IMR-90 (cell line): Measurements from ENCODE around the gene S100B. TPM values are rescaled to one million over a fixed set of nuclear protein-coding genes. Genes with fewer than 3 reads are reported as not detected.

Experiments used
- ATAC-seq: fragments of 200-7000 bp; cut with Tn5 transposase; 2 replicates; pipeline ENCODE4 v1.9.1; 2020; ENCODE audit warnings: low read depth, mild to moderate bottlenecking, moderate library complexity
- BruUV-seq: library from RNA; stranded (reverse); fragments of 400-500 nt; replicated peaks from 2 replicates; lab custom pipeline; 2021; lab: Mats Ljungman, UMichigan
- CTCF ChIA-PET: fragments of 300-600 bp; formaldehyde crosslinking; extraction: SDS; loops from one replicate; lab custom pipeline; 2021; ENCODE audit warnings: antibody characterized with exemption; lab: Yijun Ruan, JAX
- POLR2A ChIA-PET: fragments of 300-600 bp; sonication (Branson Sonifier 250); formaldehyde crosslinking; loops from one replicate; lab custom pipeline; 2022; ENCODE audit warnings: antibody characterized with exemption; ENCODE audit not compliant: unreplicated experiment; lab: Charles Lee
- DNase-seq: peaks from one replicate; pipeline ENCODE4 v3.0.0; 2013
- H2AFZ ChIP-seq: replicated peaks from 2 replicates; pipeline ENCODE3; 2013; ENCODE audit warnings: low read length, mild to moderate bottlenecking; ENCODE audit not compliant: poor library complexity
- H2AK5ac ChIP-seq: 2 replicates; pipeline ENCODE4 v1.6.1; 2013; ENCODE audit warnings: low read depth, low read length, inconsistent platforms
- H2AK9ac ChIP-seq: replicated peaks from 2 replicates; pipeline ENCODE3; 2013; ENCODE audit warnings: mild to moderate bottlenecking, low read depth, low read length, moderate library complexity; ENCODE audit not compliant: poor library complexity
- H2BK120ac ChIP-seq: 2 replicates; pipeline ENCODE4 v1.6.1; 2013; ENCODE audit warnings: low read depth, low read length, inconsistent platforms
- H2BK15ac ChIP-seq: 3 replicates; pipeline ENCODE4 v1.6.1; 2013; ENCODE audit warnings: low read depth, low read length, inconsistent platforms
- H2BK20ac ChIP-seq: 2 replicates; pipeline ENCODE4 v1.6.1; 2013; ENCODE audit warnings: low read depth, mild to moderate bottlenecking, inconsistent platforms, low read length, moderate library complexity
- H2BK5ac ChIP-seq: 2 replicates; pipeline ENCODE4 v1.6.1; 2013; ENCODE audit warnings: mild to moderate bottlenecking, low read depth, low read length, inconsistent platforms; ENCODE audit not compliant: poor library complexity, severe bottlenecking
- H3K14ac ChIP-seq: replicated peaks from 2 replicates; pipeline ENCODE4 v1.6.1; 2013; ENCODE audit warnings: low read depth, low read length, inconsistent platforms
- H3K18ac ChIP-seq: 2 replicates; pipeline ENCODE4 v1.6.1; 2013; ENCODE audit warnings: low read depth, low read length, control low read depth
- H3K23ac ChIP-seq: 2 replicates; pipeline ENCODE4 v1.6.1; 2013; ENCODE audit warnings: low read depth, low read length, inconsistent platforms
- H3K27ac ChIP-seq: 2 replicates; pipeline ENCODE4 v1.5.1; 2013; ENCODE audit warnings: mild to moderate bottlenecking, control low read depth, low read length; ENCODE audit not compliant: insufficient read depth
- H3K27me3 ChIP-seq: 2 replicates; pipeline ENCODE4 v1.6.1; 2013; ENCODE audit warnings: low read length; ENCODE audit not compliant: control insufficient read depth, insufficient read depth
- H3K36me3 ChIP-seq: 2 replicates; pipeline ENCODE4 v1.6.1; 2013; ENCODE audit warnings: low read length, mixed read lengths; ENCODE audit not compliant: control insufficient read depth, insufficient read depth
- H3K4ac ChIP-seq: 2 replicates; pipeline ENCODE4 v1.6.1; 2013; ENCODE audit warnings: low read depth, low read length, inconsistent platforms
- H3K4me1 ChIP-seq: 2 replicates; pipeline ENCODE4 v1.6.1; 2013; ENCODE audit warnings: low read length, mixed read lengths; ENCODE audit not compliant: control insufficient read depth, insufficient read depth
- H3K4me2 ChIP-seq: 2 replicates; pipeline ENCODE4 v1.6.1; 2013; ENCODE audit warnings: low read depth, mild to moderate bottlenecking, control low read depth, low read length, moderate library complexity
- H3K4me3 ChIP-seq: 2 replicates; pipeline ENCODE4 v1.5.1; 2013; ENCODE audit warnings: low read depth, mild to moderate bottlenecking, control low read depth, low read length, moderate library complexity; ENCODE audit not compliant: insufficient read depth
- H3K56ac ChIP-seq: 2 replicates; pipeline ENCODE4 v1.6.1; 2013; ENCODE audit warnings: low read length, inconsistent platforms; ENCODE audit not compliant: insufficient read depth; ENCODE audit errors: extremely low read depth
- H3K79me1 ChIP-seq, 2 experiments: 2 replicates each; pipeline ENCODE4 v1.6.1; 2013; ENCODE audit warnings: low read length in 2 of 2, inconsistent platforms in 1 of 2, low read depth in 1 of 2
- H3K9ac ChIP-seq: 2 replicates; pipeline ENCODE4 v1.6.1; 2013; ENCODE audit warnings: low read depth, low read length, control low read depth
- H3K9me1 ChIP-seq: 2 replicates; pipeline ENCODE4 v1.6.1; 2013; ENCODE audit warnings: low read length, inconsistent platforms; ENCODE audit not compliant: insufficient read depth
- H3K9me3 ChIP-seq: 2 replicates; pipeline ENCODE4 v1.6.1; 2013; ENCODE audit warnings: low read length; ENCODE audit not compliant: control insufficient read depth, insufficient read depth
- H4K20me1 ChIP-seq: 2 replicates; pipeline ENCODE4 v1.6.1; 2013; ENCODE audit warnings: low read length, inconsistent platforms; ENCODE audit not compliant: insufficient read depth
- H4K5ac ChIP-seq: 2 replicates; pipeline ENCODE4 v1.6.1; 2013; ENCODE audit warnings: mild to moderate bottlenecking, low read depth, low read length, control low read depth
- H4K8ac ChIP-seq, 2 experiments: 2 replicates each; pipeline ENCODE4 v1.6.1; 2013; ENCODE audit warnings: low read depth in 2 of 2, low read length in 2 of 2, control low read depth in 1 of 2, inconsistent platforms in 1 of 2
- H4K91ac ChIP-seq: 2 replicates; pipeline ENCODE4 v1.6.1; 2013; ENCODE audit warnings: low read depth, low read length, inconsistent platforms; ENCODE audit not compliant: insufficient read depth
- FOS ChIP-seq: fragments of 150-350 bp; IDR thresholded peaks from 2 replicates; pipeline ENCODE4 v1.6.1; 2016; ENCODE audit warnings: low read depth, low read length
- MAFK ChIP-seq: IDR thresholded peaks from 2 replicates; pipeline ENCODE4 v1.6.1; 2012; ENCODE audit warnings: low read depth, low read length, improper control_type of control experiment
- MAZ ChIP-seq: IDR thresholded peaks from 2 replicates; pipeline ENCODE4 v1.6.1; 2012; ENCODE audit warnings: low read depth, mild to moderate bottlenecking, low read length, improper control_type of control experiment, moderate library complexity, borderline replicate concordance
- MXI1 ChIP-seq: IDR thresholded peaks from 2 replicates; pipeline ENCODE4 v1.6.1; 2012; ENCODE audit warnings: low read depth, mild to moderate bottlenecking, low read length, moderate library complexity, borderline replicate concordance
- NFE2L2 ChIP-seq: fragments of 150-350 bp; IDR thresholded peaks from 2 replicates; pipeline ENCODE4 v1.6.1; 2016; ENCODE audit warnings: low read depth, mild to moderate bottlenecking, low read length
- POLR2A ChIP-seq: IDR thresholded peaks from 2 replicates; pipeline ENCODE4 v1.6.1; 2012; ENCODE audit warnings: mild to moderate bottlenecking, low read depth, low read length
- RAD21 ChIP-seq: IDR thresholded peaks from 2 replicates; pipeline ENCODE4 v1.6.1; 2012; ENCODE audit warnings: low read length, improper control_type of control experiment
- RCOR1 ChIP-seq: IDR thresholded peaks from 2 replicates; pipeline ENCODE4 v1.6.1; 2012; ENCODE audit warnings: mild to moderate bottlenecking, low read length, improper control_type of control experiment; ENCODE audit not compliant: insufficient replicate concordance
- RFX5 ChIP-seq: IDR thresholded peaks from 2 replicates; pipeline ENCODE4 v1.8.0; 2012; ENCODE audit warnings: low read depth, mild to moderate bottlenecking, low read length, moderate library complexity
- SMC3 ChIP-seq: fragments of 150-350 bp; IDR thresholded peaks from 2 replicates; pipeline ENCODE4 v1.6.1; 2016; ENCODE audit warnings: low read depth, mild to moderate bottlenecking, antibody characterized with exemption, low read length, moderate library complexity
- USF2 ChIP-seq: fragments of 150-350 bp; IDR thresholded peaks from 2 replicates; pipeline ENCODE4 v1.6.1; 2017; ENCODE audit warnings: mild to moderate bottlenecking, antibody characterized with exemption, low read length, low read depth
- WGBS, 2 experiments: methylation state at CpG; one replicate each; pipeline versions ENCODE4 v1.1.5 to v1.1.7; 2013; ENCODE audit warnings: missing lambda C conversion rate in 2 of 2; ENCODE audit not compliant: insufficient read length in 1 of 2; ENCODE audit errors: extremely low coverage in 2 of 2; 5-methylcytosine and 5-hydroxymethylcytosine counted together
- dilution Hi-C: fragments of 300-500 bp; cut with HindIII; formaldehyde crosslinking; loops from one replicate; pipeline ENCODE4 v1.14.3; 2018; ENCODE audit warnings: low sequenced_read_pairs; ENCODE audit not compliant: unreplicated experiment
- in situ Hi-C: fragments of 300-500 bp; cut with MboI; formaldehyde crosslinking; loops from 3 replicates; pipeline ENCODE4 v1.14.3; 2019; ENCODE audit warnings: low sequenced_read_pairs, inconsistent platforms, mixed read lengths
- intact Hi-C: fragments of 100-400 bp; cut with micrococcal nuclease; formaldehyde crosslinking; loops from 2 replicates; pipeline ENCODE4 v1.10.0; 2022
- polyA plus RNA-seq, 3 experiments: library from polyadenylated mRNA; depleted of rRNA; stranded (reverse); fragments of >200 nt; gene quantifications; 2 replicates each; pipeline ENCODE4 v1.2.3, GENCODE V29; 2012; ENCODE audit warnings: low replicate concordance in 1 of 3
- total RNA-seq: library from RNA; depleted of rRNA; stranded (reverse); fragments of >200 nt; gene quantifications from 2 replicates; pipeline ENCODE4 v1.2.3, GENCODE V29; 2012
- TF ChIP-seq, protein P1 (sequence below): fragments of 150-350 bp; IDR thresholded peaks from 2 replicates; pipeline ENCODE4 v1.6.1; 2016; ENCODE audit warnings: low read depth, mild to moderate bottlenecking, low read length, moderate library complexity, borderline replicate concordance
- TF ChIP-seq, protein P2 (sequence below): conservative IDR thresholded peaks from 2 replicates; pipeline ENCODE4 v1.5.1; 2012; ENCODE audit warnings: mild to moderate bottlenecking, low read depth, low read length, improper control_type of control experiment

The S100B gene
- total and polyA plus RNA-seq, 2 of the 4 experiments (the other 2 are of a cell fraction): 0.18 to 0.26 TPM

- Histone ChIP-seq H2BK5ac (no peak overlapping the region), H2AK5ac (no peak overlapping the region), H3K4me1 (no peaks in the 10 kb centered on the region), H3K18ac (no peak overlapping the region), H4K5ac (no peak overlapping the region), H3K4ac (no peak overlapping the region), H2AFZ (no peak overlapping the region), H2BK20ac (no peak overlapping the region), H4K20me1 (peaks cover 37% of the 10 kb centered on the region), H3K36me3 (peaks cover 71% of the 10 kb centered on the region), H3K56ac (no peak overlapping the region), H3K79me1 (peaks cover 34 to 70% of the 10 kb centered on the region in 2 experiments), H3K27me3 (no peaks in the 10 kb centered on the region), H3K4me3 (no peak overlapping the region), H2AK9ac (no peak overlapping the region), H3K9me3 (peaks cover 2% of the 10 kb centered on the region), H3K14ac (no peak overlapping the region), H4K91ac (no peak overlapping the region), H3K23ac (no peak overlapping the region), H3K9ac (no peak overlapping the region), H4K8ac (no peak overlapping the region), H2BK120ac (no peak overlapping the region), H3K27ac (no peak overlapping the region), H3K9me1 (peaks cover 5% of the 10 kb centered on the region), H2BK15ac (no peak overlapping the region), H3K4me2 (no peak overlapping the region)
- TF ChIP-seq MXI1 (no peak), FOS (no peak), NFE2L2 (no peak), POLR2A (no peak), RFX5 (no peak), MAFK (no peak), RCOR1 (no peak), RAD21 (no peak), SMC3 (no peak), USF2 (no peak), MAZ (no peak)
- TF ChIP-seq, protein P1, sequence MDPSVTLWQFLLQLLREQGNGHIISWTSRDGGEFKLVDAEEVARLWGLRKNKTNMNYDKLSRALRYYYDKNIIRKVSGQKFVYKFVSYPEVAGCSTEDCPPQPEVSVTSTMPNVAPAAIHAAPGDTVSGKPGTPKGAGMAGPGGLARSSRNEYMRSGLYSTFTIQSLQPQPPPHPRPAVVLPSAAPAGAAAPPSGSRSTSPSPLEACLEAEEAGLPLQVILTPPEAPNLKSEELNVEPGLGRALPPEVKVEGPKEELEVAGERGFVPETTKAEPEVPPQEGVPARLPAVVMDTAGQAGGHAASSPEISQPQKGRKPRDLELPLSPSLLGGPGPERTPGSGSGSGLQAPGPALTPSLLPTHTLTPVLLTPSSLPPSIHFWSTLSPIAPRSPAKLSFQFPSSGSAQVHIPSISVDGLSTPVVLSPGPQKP: no peak
- TF ChIP-seq, protein P2, sequence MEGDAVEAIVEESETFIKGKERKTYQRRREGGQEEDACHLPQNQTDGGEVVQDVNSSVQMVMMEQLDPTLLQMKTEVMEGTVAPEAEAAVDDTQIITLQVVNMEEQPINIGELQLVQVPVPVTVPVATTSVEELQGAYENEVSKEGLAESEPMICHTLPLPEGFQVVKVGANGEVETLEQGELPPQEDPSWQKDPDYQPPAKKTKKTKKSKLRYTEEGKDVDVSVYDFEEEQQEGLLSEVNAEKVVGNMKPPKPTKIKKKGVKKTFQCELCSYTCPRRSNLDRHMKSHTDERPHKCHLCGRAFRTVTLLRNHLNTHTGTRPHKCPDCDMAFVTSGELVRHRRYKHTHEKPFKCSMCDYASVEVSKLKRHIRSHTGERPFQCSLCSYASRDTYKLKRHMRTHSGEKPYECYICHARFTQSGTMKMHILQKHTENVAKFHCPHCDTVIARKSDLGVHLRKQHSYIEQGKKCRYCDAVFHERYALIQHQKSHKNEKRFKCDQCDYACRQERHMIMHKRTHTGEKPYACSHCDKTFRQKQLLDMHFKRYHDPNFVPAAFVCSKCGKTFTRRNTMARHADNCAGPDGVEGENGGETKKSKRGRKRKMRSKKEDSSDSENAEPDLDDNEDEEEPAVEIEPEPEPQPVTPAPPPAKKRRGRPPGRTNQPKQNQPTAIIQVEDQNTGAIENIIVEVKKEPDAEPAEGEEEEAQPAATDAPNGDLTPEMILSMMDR: no peak
- ChIA-PET CTCF (no interaction called here), POLR2A (no interaction called here)
- no peak for DNase-seq
- no peak for ATAC-seq
- in situ Hi-C loops: no loop called here
- intact Hi-C loops: no loop called here
- dilution Hi-C loops: no loop called here
- 77% methylated on average over 4 of the region's 14 CpGs; no CpG with 5 or more reads in 1 of the 2 experiments for WGBS, 2 experiments
- no TSS peak for BruUV-seq
Observed at GRCh38 chr21:46650476-46651098, 45.7 kb upstream of the S100B start.
